ENCODE measurements around the gene FOXK1.
A peak's percentile ranks its signal among the peaks of the same experiment; 100 is the strongest.

FOXK1 gene

DNA sequence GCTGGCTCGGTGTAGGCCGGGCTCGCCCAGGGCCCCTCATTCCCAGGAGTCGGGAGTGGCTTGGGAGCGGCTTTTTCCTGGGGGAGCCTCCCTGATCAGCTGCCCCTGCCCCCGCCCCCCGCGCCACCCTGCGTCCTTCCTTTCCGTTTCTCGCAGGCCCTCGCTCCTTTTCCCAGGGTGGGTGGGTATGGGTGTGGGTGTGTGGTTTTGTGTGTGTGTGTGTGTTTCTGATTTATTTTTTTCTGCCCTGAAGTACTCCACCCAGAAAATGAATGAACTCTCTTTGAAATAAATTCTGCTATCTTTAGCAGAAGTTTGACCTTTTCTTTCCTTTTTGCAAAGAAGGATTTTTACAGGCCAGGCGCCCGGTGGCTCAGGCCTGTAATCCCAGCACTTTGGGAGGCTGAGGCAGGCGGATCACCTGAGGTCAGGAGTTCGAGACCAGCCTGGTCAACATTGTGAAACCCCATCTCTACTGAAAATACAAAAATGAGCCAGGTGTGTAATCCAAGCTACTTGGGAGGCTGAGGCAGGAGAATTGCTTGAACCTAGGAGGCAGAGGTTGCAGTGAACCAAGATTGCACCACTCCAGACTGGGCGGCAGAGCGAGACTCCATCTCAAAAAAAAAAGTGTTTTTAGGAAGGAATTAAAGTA, 63.3 kb downstream of the FOXK1 start:
- no peak for DNase-seq (ENCODE audit: low spot score)

- peak; percentile 72 for DNase-seq (ENCODE audit: low spot score)
Observed at GRCh38 chr7:4745971-4746919, 64.2 kb downstream of the FOXK1 start.

DNA sequence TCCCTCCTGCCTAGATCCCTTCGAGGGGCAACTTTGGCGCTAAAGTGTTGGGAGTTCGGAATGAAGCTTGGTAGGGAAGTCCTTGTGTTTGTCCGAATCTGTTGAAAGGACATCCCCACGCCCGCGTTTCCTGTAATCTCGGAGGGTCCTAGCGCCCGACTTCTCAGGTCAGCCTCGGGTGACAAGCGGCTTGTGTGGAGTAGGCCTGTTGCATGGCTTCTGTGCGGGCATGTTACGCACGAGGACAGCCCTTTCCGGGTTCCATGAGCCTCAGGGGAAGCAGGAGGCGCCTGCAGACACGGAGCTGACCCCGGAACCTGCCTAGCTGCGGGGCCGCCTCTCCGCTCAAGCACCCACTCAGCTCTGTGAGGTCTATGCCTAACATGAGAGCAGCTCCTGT, 64.9 kb downstream of the FOXK1 start:
- no peak for DNase-seq (ENCODE audit: low spot score)

GRCh38 chr7:4747746-4748145, 65.7 kb downstream of the FOXK1 start:
- no peak for DNase-seq (ENCODE audit: low spot score)

GRCh38 chr7:4748231-4748681, 66.2 kb downstream of the FOXK1 start:
- no peak for DNase-seq (ENCODE audit: low spot score)

DNA sequence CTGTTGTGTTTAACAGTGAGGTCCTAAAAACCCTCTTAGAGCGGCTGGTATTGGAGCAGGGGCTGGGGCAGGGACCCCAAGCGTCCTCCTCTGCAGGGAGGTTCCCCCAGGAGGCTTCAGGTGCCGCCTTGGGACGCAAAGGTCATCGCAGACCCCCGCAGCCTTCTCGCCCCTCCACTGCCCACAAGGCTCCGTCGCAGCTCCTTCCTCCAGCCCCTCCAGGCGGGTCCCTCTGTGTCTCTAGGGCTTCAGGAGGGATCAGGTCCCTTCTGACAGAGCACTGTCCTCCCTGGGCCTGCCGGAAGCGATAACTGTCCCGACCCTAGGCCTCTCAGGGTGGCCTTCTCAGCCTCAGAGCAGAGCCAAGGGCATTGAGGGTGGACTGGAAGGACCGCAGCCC, 67.3 kb downstream of the FOXK1 start:
- DNase-seq (ENCODE audit: low spot score): no peak

DNA sequence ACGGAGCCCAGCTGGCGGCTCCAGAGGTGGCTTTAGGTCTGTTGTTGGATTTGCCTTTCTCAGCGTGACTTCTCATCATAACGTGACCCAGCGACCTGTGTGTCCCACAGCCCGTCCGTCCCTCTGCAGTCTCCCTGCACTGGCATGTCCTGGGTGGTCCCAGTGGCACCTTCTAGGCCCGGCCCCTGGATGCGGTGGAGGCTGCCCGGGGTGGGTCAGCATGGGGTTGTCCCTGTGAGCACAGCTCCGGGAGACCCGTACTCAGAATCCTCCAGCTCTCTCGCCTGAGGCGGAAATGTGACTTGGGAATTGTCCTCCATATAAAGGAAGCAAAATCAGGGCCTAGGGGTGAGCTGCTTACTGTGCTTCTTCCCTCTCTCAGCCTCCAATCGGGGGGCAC, 67.7 kb downstream of the FOXK1 start:
- no peak for DNase-seq (ENCODE audit: low spot score)

GRCh38 chr7:4751398-4751947, 69.4 kb downstream of the FOXK1 start:
- no peak for DNase-seq (ENCODE audit: low spot score)

- peak; percentile 63 for DNase-seq (ENCODE audit: low spot score)
Observed at GRCh38 chr7:4753598-4754432, 71.7 kb downstream of the FOXK1 start.

- DNase-seq (ENCODE audit: low spot score): no peak
Observed at GRCh38 chr7:4754433-4755010, 72.4 kb downstream of the FOXK1 start.

DNA sequence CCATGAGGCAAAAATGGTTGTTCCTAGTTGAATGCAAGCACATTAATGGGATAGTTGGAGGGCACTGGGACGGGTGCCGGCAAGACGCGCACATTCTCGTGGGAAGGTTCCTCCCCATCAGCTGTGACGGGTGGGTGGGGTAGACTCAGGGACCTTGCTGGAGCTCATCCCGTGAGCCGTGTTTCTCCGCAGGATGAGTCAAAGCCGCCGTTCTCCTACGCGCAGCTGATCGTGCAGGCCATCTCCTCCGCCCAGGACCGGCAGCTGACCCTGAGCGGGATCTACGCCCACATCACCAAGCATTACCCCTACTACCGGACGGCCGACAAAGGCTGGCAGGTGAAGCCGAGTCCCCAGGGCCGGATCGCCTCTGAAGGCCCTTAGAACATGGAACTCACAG, 73.0 kb downstream of the FOXK1 start:
- DNase-seq (ENCODE audit: low spot score): no peak

GRCh38 chr7:4758111-4758510, 76.0 kb downstream of the FOXK1 start:
- no peak for DNase-seq (ENCODE audit: low spot score)

GRCh38 chr7:4758791-4759190, 76.7 kb downstream of the FOXK1 start:
- DNase-seq (ENCODE audit: low spot score): no peak

- no peak for DNase-seq (ENCODE audit: low spot score)
Observed at GRCh38 chr7:4759211-4759610, 77.1 kb downstream of the FOXK1 start.

- no peak for DNase-seq (ENCODE audit: low spot score)
Observed at GRCh38 chr7:4760952-4761351, 78.9 kb downstream of the FOXK1 start.

- DNase-seq (ENCODE audit: low spot score): no peak
Observed at GRCh38 chr7:4762121-4763055, 80.3 kb downstream of the FOXK1 start.

GRCh38 chr7:4763091-4763793, 81.1 kb downstream of the FOXK1 start:
- DNase-seq (ENCODE audit: low spot score): no peak

- no peak for DNase-seq (ENCODE audit: low spot score)
Observed at GRCh38 chr7:4763794-4764185, 81.7 kb downstream of the FOXK1 start.

DNA sequence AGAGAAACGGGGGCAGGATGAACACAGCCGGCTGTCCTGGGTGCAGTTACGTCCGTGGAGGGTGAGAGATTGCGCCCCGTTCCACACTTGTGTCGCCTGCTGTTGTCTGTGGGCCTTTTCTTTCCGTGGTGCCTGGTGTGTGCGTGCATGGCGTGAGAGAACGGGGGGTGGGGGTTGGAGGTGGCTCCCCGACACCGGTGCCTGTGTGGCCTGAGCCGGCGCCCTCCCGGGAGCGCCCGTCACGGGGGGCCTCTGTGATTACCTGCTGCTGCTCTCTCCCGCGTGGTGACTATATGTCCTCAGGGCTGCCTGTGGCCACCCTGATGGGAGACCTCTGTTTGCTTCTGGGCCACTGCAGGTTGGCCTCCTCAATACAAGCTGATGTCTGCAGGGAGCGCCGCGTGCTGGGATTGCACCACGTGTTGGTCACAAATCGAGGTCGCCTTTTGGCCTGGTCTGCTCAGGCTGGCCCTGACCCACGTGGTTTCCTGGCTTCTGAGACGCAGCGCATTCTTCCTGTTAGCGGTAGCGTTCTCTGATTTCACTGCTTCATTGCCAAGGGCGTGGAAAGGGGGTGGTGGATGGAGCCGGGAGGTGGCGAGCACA, 82.4 kb downstream of the FOXK1 start:
- DNase-seq (ENCODE audit: low spot score): no peak

All from hepatic stellate cell (primary cell).